ENCODE data around the gene KCNMA1. TPM values are rescaled to one million over a fixed set of nuclear protein-coding genes. Genes with fewer than 3 reads are reported as not detected.

The KCNMA1 gene
- total and polyA plus RNA-seq, 10 of the 15 experiments (the other 5 are each of a cell fraction or from before 2014, with no cell fraction given): 8.5 to 77.0 (median 21.3) TPM

DNA sequence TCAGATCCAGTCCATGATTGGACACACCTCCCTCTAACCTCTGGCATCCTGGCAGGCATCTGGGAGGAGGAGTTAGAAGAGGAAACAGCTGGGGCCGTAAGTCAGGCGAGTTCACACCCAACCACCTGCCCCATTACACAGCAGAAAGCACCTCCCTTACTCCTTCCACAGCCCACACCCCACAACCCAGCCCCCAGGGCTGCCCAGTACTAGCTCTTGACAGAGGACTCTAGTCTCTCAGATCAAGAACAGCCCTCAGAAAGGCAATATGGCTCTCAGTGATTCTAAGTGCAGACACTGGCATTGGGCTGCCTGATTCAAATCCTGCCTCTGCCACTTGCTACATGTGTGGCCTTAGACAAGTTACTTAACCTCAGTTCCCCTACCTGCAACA is 34.1 kb downstream of the KCNMA1 start (continued):
- TF ChIP-seq, protein P1, sequence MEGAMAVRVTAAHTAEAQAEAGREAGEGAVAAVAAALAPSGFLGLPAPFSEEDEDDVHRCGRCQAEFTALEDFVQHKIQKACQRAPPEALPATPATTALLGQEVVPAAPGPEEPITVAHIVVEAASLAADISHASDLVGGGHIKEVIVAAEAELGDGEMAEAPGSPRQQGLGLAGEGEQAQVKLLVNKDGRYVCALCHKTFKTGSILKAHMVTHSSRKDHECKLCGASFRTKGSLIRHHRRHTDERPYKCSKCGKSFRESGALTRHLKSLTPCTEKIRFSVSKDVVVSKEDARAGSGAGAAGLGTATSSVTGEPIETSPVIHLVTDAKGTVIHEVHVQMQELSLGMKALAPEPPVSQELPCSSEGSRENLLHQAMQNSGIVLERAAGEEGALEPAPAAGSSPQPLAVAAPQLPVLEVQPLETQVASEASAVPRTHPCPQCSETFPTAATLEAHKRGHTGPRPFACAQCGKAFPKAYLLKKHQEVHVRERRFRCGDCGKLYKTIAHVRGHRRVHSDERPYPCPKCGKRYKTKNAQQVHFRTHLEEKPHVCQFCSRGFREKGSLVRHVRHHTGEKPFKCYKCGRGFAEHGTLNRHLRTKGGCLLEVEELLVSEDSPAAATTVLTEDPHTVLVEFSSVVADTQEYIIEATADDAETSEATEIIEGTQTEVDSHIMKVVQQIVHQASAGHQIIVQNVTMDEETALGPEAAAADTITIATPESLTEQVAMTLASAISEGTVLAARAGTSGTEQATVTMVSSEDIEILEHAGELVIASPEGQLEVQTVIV (IDR thresholded peaks at IDR 0.05; ENCODE audit: borderline replicate concordance, partially characterized antibody): peak; percentile 68
- peak; percentile 37; the same call in 1 of the 2 replicates for TF ChIP-seq TCF12 (IDR thresholded peaks at IDR 0.05; ENCODE audit: low read depth, low read length)
- TF ChIP-seq, protein P2, sequence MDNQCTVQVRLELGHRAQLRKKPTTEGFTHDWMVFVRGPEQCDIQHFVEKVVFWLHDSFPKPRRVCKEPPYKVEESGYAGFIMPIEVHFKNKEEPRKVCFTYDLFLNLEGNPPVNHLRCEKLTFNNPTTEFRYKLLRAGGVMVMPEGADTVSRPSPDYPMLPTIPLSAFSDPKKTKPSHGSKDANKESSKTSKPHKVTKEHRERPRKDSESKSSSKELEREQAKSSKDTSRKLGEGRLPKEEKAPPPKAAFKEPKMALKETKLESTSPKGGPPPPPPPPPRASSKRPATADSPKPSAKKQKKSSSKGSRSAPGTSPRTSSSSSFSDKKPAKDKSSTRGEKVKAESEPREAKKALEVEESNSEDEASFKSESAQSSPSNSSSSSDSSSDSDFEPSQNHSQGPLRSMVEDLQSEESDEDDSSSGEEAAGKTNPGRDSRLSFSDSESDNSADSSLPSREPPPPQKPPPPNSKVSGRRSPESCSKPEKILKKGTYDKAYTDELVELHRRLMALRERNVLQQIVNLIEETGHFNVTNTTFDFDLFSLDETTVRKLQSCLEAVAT (IDR thresholded peaks at IDR 0.05): 0 out of 2 replicates have a peak, but pooled peaks have one; percentile 7

DNA sequence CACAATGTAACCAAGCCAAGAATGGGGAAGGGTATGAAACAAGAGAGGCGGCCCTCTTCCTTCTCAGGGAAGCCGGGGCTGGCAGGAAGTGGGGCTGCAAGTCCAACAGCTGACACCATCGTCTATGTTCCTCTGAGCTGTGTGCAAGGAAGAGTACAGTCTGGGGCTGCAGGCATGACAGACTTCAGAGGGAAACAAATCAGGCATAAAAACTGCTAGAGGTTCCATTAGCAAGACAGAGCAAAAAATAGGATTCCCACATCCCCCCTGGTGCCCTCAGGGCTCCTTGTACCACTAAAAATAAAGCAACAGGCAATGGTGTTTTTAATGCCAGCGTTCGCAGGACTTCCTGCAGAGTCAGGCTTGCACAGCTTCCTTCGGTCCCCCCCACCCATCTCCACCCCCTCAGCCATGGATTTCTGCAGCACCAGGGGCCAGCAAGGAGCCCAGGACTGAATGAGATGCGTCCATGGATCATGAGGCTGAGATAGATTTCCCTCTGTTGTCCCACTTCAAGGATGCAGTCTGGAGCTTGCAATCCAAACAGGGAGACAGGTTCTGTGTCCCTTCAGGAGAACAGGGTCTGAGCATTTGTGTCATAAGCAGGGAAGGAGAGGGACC is 34.6 kb downstream of the KCNMA1 start:
- Histone ChIP-seq H3K9ac (ENCODE audit: control insufficient read depth, insufficient read depth, low read length) (no peak overlapping the region), H4K20me1 (ENCODE audit: control insufficient read depth, insufficient read depth) (no peaks in the 10 kb centered on the region), H3K4me2 (ENCODE audit: control insufficient read depth, insufficient read depth) (no peak overlapping the region; the same call in 1 of the 2 replicates), H3K27me3 (replicated peaks in 1 of 2; ENCODE audit: control insufficient read depth in 2 of 2, insufficient read depth in 2 of 2, low read length in 1 of 2) (no peaks in the 10 kb centered on the region), H3K27ac (ENCODE audit: control insufficient read depth, insufficient read depth) (no peak overlapping the region), H3K9me3 (replicated peaks; ENCODE audit: control insufficient read depth, insufficient read depth, low read length) (no peaks in the 10 kb centered on the region), H3K79me2 (ENCODE audit: control insufficient read depth, insufficient read depth, low read length) (no peaks in the 10 kb centered on the region), H3K4me1 (ENCODE audit: control insufficient read depth, insufficient read depth, low read length) (peaks cover 11% of the 10 kb centered on the region), H3K36me3 (ENCODE audit: control insufficient read depth in 2 of 2, insufficient read depth in 2 of 2, low read length in 1 of 2) (no peaks in the 10 kb centered on the region), H2AFZ (ENCODE audit: control insufficient read depth, low read depth, low read length) (no peak overlapping the region), H3K4me3 (no peak overlapping the region)
- no TSS peak for BruUV-seq (replicated peaks)
- RAD21 ChIA-PET (ENCODE audit: unreplicated experiment): interaction anchor here (0.7 to 2.9 kb wide), 12 partner anchors 11 to 111 kb away, joined by 3 to 16 read pairs (median 4); partner anchors contain the start of gene KCNMA1
- SMC1A ChIA-PET (ENCODE audit: uncharacterized antibody, unreplicated experiment): interaction anchor here (0.7 to 3.8 kb wide), 15 partner anchors 8 to 230 kb away, joined by 3 to 27 read pairs (median 4); no protein-coding TSS in a partner anchor
- in situ Hi-C loops (cut with MboI): no loop called here
- WGBS (ENCODE audit: insufficient coverage, insufficient replicate concordance, low lambda C conversion rate, missing lambda C conversion rate): 8% methylated on average over 7 of the region's 7 CpGs
- TF ChIP-seq SRF (IDR thresholded peaks at IDR 0.05; ENCODE audit: low read depth in 2 of 2, low read length in 2 of 2) (no peak), YBX1 (IDR thresholded peaks at IDR 0.05) (no peak), FOXM1 (IDR thresholded peaks at IDR 0.05; ENCODE audit: low read depth, low read length) (no peak)
- TF ChIP-seq, protein P3, sequence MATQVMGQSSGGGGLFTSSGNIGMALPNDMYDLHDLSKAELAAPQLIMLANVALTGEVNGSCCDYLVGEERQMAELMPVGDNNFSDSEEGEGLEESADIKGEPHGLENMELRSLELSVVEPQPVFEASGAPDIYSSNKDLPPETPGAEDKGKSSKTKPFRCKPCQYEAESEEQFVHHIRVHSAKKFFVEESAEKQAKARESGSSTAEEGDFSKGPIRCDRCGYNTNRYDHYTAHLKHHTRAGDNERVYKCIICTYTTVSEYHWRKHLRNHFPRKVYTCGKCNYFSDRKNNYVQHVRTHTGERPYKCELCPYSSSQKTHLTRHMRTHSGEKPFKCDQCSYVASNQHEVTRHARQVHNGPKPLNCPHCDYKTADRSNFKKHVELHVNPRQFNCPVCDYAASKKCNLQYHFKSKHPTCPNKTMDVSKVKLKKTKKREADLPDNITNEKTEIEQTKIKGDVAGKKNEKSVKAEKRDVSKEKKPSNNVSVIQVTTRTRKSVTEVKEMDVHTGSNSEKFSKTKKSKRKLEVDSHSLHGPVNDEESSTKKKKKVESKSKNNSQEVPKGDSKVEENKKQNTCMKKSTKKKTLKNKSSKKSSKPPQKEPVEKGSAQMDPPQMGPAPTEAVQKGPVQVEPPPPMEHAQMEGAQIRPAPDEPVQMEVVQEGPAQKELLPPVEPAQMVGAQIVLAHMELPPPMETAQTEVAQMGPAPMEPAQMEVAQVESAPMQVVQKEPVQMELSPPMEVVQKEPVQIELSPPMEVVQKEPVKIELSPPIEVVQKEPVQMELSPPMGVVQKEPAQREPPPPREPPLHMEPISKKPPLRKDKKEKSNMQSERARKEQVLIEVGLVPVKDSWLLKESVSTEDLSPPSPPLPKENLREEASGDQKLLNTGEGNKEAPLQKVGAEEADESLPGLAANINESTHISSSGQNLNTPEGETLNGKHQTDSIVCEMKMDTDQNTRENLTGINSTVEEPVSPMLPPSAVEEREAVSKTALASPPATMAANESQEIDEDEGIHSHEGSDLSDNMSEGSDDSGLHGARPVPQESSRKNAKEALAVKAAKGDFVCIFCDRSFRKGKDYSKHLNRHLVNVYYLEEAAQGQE (IDR thresholded peaks at IDR 0.05; ENCODE audit: low read depth, low read length): no peak
- TF ChIP-seq, protein P4, sequence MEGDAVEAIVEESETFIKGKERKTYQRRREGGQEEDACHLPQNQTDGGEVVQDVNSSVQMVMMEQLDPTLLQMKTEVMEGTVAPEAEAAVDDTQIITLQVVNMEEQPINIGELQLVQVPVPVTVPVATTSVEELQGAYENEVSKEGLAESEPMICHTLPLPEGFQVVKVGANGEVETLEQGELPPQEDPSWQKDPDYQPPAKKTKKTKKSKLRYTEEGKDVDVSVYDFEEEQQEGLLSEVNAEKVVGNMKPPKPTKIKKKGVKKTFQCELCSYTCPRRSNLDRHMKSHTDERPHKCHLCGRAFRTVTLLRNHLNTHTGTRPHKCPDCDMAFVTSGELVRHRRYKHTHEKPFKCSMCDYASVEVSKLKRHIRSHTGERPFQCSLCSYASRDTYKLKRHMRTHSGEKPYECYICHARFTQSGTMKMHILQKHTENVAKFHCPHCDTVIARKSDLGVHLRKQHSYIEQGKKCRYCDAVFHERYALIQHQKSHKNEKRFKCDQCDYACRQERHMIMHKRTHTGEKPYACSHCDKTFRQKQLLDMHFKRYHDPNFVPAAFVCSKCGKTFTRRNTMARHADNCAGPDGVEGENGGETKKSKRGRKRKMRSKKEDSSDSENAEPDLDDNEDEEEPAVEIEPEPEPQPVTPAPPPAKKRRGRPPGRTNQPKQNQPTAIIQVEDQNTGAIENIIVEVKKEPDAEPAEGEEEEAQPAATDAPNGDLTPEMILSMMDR (IDR thresholded peaks at IDR 0.05 in 2 of 3, conservative IDR thresholded peaks at IDR 0.05 in 1 of 3; ENCODE audit: control insufficient read depth in 2 of 3, extremely low read depth in 1 of 3, insufficient read depth in 1 of 3, low read depth in 3 of 3, low read length in 3 of 3): no peak
- TF ChIP-seq, protein P5, sequence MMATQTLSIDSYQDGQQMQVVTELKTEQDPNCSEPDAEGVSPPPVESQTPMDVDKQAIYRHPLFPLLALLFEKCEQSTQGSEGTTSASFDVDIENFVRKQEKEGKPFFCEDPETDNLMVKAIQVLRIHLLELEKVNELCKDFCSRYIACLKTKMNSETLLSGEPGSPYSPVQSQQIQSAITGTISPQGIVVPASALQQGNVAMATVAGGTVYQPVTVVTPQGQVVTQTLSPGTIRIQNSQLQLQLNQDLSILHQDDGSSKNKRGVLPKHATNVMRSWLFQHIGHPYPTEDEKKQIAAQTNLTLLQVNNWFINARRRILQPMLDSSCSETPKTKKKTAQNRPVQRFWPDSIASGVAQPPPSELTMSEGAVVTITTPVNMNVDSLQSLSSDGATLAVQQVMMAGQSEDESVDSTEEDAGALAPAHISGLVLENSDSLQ (IDR thresholded peaks at IDR 0.05): no peak
- CTCF ChIA-PET: interaction anchor here (0.9 to 2.7 kb wide), 13 partner anchors 9 to 213 kb away, joined by 3 to 15 read pairs (median 4); no protein-coding TSS in a partner anchor
- DNase-seq (ENCODE audit: low read depth, low spot score): no peak
- ATAC-seq: peak; percentile 35
- no peak for FAIRE-seq
- POLR2A ChIA-PET: interaction anchor here (0.7 to 1.1 kb wide), 2 partner anchors 11 to 29 kb away, joined by 4 to 8 read pairs; no protein-coding TSS in a partner anchor
- intact Hi-C loops (cut with micrococcal nuclease; ENCODE audit: unreplicated experiment): no loop called here
